Body of pancreas (tissue), 4 donors: ENCODE results near the gene MLLT6. TPM values are rescaled to one million over a fixed set of nuclear protein-coding genes. Genes with fewer than 3 reads are reported as not detected.

Experiments
- ATAC-seq: fragments of 150-250 bp; one replicate; pipeline ENCODE4 v1.9.1; 2016
- DNase-seq, 4 donors: peaks; one replicate each; pipeline ENCODE4 v3.0.0-alpha.2; 2019
- H3K27ac ChIP-seq, 4 donors: fragments of 200-600 bp; sonication (generic); 1 replicate in 3 of 4; 2 replicates in 1 of 4; pipeline versions ENCODE4 v1.5.1 to v1.6.1; 2016 to 2019; ENCODE audit warnings: mild to moderate bottlenecking in 1 of 4, mixed read lengths in 1 of 4, moderate library complexity in 1 of 4
- H3K27me3 ChIP-seq, 2 donors: fragments of 200-600 bp; sonication (generic); one replicate each; pipeline ENCODE4 v1.6.0; 2016; ENCODE audit warnings: mild to moderate bottlenecking in 1 of 2
- H3K36me3 ChIP-seq, 2 donors: fragments of 200-600 bp; sonication (generic); replicated peaks in 1 of 2; 2 replicates each; pipeline ENCODE4 v1.5.1; 2016; ENCODE audit warnings: low read depth in 2 of 2; ENCODE audit not compliant: insufficient read depth in 1 of 2
- H3K4me1 ChIP-seq: fragments of 200-600 bp; sonication (generic); one replicate; pipeline ENCODE4 v1.6.0; 2016
- H3K4me3 ChIP-seq, 2 donors: fragments of 200-600 bp; sonication (generic); 1 replicate in 1 of 2; 2 replicates in 1 of 2; pipeline ENCODE4 v1.5.1; 2016 to 2019
- H3K9me3 ChIP-seq, 3 donors: fragments of 200-600 bp; sonication (generic); 1 replicate in 2 of 3; 2 replicates in 1 of 3; pipeline ENCODE4 v1.5.1; 2016
- POLR2A ChIP-seq, 3 donors: fragments of 450-650 bp; IDR thresholded peaks; one replicate each; pipeline ENCODE4 v1.6.1; 2016; ENCODE audit warnings: antibody characterized with exemption in 3 of 3, mild to moderate bottlenecking in 2 of 3
- WGBS, 2 donors: methylation state at CpG; one replicate each; pipeline ENCODE4 v1.1.5; 2017; 5-methylcytosine and 5-hydroxymethylcytosine counted together
- intact Hi-C: fragments of 100-400 bp; cut with DNase I; formaldehyde crosslinking; loops from one replicate; pipeline ENCODE4 v1.15.1; 2023
- total RNA-seq, 2 donors: library from RNA; depleted of rRNA; stranded (reverse); fragments of >200 nt; gene quantifications; one replicate each; pipeline ENCODE4 v1.1.0, GENCODE V29; 2016
- TF ChIP-seq, protein P1 (sequence below), 7 experiments: fragments of 450-650 bp in 4 of 7; fragments of 200-600 bp in 3 of 7; sonication (generic) in 3 of 7; IDR thresholded peaks; one replicate each; pipeline ENCODE4 v1.5.1; 2016 to 2019; ENCODE audit warnings: antibody characterized with exemption in 7 of 7

The MLLT6 gene
- total RNA-seq, 2 donors from 2014 or later: 90.8 to 121 TPM

DNA sequence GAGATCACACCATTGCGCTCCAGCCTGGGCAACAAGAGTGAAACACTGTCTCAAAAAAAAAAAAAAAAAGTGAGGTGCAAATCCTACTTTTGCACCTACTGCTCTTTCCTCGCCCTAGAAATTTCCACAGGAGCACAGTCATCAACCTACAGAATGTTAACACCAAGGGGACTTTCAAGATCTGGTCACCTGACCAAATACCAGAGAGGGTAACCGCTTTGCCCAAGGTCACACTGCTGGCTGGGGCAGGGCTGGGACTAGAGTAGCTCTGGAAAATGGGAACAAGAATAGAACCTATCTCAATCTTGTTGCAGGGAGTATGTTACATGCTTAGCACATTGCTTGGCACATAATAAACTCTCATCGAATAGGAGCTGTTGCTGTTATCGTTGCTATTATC, 6.3 kb upstream of the MLLT6 start:
- intact Hi-C loops: no loop called here
- no peak for DNase-seq

DNA sequence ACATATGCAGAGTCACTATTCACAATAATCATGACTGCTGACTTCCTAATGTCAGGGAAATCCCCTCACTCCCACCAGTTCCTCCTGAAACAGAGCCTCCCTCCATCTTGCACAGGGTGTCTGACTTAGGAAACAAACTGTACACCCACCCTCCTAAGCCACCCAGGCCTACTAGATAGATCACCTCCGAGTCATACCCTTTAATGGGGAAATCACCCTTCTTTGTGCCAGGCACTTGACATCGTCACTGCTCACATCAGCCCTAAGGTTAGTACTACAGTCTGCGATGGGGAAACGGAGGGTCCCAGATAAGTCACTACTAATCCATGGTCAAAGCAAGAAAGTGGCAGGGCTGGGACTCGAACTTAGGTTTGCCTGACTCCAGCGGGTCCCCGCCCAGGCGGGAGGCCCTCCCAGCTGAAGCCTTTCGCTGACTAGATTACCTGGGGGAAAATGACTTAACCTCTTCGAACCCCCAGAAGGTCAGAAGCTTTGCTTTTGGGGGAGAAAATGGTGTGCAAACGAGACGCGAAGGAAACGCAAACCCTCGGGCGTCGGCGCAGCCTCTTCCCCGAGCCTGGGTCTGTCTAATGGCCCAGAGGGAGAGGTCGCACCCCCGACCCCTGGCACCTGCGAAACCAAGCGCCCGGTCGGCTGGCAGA, 3.4 kb upstream of the MLLT6 start:
- TF ChIP-seq, protein P1, sequence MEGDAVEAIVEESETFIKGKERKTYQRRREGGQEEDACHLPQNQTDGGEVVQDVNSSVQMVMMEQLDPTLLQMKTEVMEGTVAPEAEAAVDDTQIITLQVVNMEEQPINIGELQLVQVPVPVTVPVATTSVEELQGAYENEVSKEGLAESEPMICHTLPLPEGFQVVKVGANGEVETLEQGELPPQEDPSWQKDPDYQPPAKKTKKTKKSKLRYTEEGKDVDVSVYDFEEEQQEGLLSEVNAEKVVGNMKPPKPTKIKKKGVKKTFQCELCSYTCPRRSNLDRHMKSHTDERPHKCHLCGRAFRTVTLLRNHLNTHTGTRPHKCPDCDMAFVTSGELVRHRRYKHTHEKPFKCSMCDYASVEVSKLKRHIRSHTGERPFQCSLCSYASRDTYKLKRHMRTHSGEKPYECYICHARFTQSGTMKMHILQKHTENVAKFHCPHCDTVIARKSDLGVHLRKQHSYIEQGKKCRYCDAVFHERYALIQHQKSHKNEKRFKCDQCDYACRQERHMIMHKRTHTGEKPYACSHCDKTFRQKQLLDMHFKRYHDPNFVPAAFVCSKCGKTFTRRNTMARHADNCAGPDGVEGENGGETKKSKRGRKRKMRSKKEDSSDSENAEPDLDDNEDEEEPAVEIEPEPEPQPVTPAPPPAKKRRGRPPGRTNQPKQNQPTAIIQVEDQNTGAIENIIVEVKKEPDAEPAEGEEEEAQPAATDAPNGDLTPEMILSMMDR (IDR thresholded peaks at IDR 0.05): no peak
- TF ChIP-seq POLR2A (IDR thresholded peaks at IDR 0.05): no peak
- H3K4me1 ChIP-seq: peaks cover 39% of the 10 kb centered on the region
- DNase-seq (peak; percentile 43 to 54 (median 48)), ATAC-seq (peak; percentile 1)
- peak overlapping the region; percentile 18 to 35 for H3K4me3 ChIP-seq
- H3K36me3 ChIP-seq: no peaks in the 10 kb centered on the region
- no peaks in the 10 kb centered on the region for H3K9me3 ChIP-seq
- H3K27ac ChIP-seq: peak overlapping the region; percentile 93 to 99 (median 98)
- no peaks in the 10 kb centered on the region for H3K27me3 ChIP-seq
- 4 to 9% methylated on average over 4 to 22 of the region's 25 CpGs for WGBS, 2 donors
- intact Hi-C loops: no loop called here

More for the DNA sequence above, 6.3 kb upstream of the MLLT6 start:
- no peak overlapping the region for H3K27ac ChIP-seq
- no peaks in the 10 kb centered on the region for H3K9me3 ChIP-seq
- 50 to 63% methylated on average over 5 of the region's 5 CpGs for WGBS, 2 donors
- H3K4me3 ChIP-seq: no peak overlapping the region
- no peaks in the 10 kb centered on the region for H3K27me3 ChIP-seq
- no peaks in the 10 kb centered on the region for H3K36me3 ChIP-seq
- no peak for ATAC-seq
- peaks cover 35% of the 10 kb centered on the region for H3K4me1 ChIP-seq
- TF ChIP-seq, protein P1 (IDR thresholded peaks at IDR 0.05): no peak
- no peak for TF ChIP-seq POLR2A (IDR thresholded peaks at IDR 0.05)

DNA sequence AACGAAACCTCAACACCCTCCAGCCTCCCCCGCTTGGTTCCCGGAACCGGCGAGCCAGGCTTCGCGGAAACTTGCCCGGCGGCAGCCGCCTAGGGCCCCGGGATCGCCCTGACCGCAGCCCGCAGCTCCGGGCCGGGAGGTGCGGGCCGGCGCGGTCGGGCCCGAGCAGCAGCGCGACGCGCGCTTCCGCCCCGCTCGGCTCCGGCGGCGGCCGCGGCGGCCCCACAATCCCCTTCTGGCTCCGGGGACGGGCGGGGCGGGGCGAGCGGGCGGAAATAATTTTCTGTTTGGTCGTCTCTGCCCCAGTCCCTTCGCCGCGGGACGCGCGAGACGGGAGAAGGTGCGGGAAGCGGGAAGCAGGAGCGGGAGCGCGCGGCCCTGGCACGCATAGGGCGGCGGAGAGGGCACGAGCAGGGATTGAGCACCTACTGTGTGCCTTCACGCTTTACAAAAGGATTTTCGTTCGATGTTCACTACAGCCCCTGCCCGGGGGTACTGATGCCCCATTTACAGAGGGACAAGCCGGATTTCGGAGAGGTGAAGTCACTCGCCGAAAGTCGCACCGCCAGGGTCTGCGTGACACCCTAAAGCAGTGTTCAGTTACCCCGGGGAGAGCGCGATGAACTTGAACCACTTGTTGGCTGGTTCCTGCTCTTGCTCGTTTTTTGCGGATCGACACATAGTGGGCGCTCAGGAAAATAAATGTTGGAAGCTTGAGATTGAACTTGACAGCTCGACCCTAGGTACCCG, 2.7 kb upstream of the MLLT6 start:
- TF ChIP-seq, protein P1 (IDR thresholded peaks at IDR 0.05): no peak
- peak; percentile 70 to 92 (median 88) for TF ChIP-seq POLR2A (IDR thresholded peaks at IDR 0.05)
- 0 to 1% methylated on average over 25 to 65 of the region's 81 CpGs for WGBS, 2 donors
- no peaks in the 10 kb centered on the region for H3K9me3 ChIP-seq
- H3K36me3 ChIP-seq: no peaks in the 10 kb centered on the region
- DNase-seq: peak; percentile 86 to 90 (median 90)
- intact Hi-C loops: no loop called here
- H3K4me1 ChIP-seq: peaks cover 46% of the 10 kb centered on the region
- peak overlapping the region; percentile 35 to 59 for H3K4me3 ChIP-seq
- H3K27ac ChIP-seq: peak overlapping the region; percentile 93 to 99 (median 98)
- H3K27me3 ChIP-seq: no peaks in the 10 kb centered on the region
- ATAC-seq: peak; percentile 66

DNA sequence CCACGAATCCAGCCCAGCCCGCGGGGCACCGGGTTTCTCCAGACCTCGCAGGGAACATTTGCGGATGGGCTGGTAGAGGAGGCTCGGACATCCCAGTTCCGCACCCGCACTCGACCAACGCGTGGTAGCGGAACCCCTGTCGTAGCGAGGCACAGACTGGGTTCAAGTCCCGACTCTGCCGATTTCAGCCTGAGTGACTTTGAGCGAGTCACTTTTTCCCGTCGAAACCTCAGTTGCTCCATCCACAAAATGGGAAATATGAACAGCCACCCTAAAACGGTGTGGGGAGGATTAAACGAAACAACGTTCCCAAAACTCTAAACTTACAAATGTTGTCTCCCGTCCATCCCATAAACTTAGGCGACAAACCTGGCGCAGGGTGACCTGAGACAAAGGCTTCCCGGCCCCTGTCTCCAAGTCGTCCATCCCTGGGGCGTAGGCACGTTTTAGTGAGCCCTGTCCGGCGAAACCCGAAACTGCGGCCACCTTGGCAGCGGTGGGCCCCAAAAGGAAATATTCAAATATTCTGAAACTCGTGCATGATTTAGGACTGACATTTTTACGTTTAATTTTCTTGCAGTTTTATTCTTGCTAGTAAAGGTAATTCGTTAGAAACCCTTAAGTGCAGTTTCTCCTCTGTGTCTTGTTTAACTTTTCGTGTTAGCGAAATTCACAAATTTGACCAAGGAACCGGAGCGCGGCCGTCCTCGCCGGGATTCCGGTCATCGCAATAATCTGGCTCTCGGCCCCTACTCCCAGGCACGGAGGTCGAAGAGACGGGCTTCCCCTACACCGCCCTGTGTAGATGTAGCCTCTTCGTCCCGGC, 1.9 kb upstream of the MLLT6 start:
- H3K27me3 ChIP-seq: no peaks in the 10 kb centered on the region
- intact Hi-C loops: no loop called here
- H3K4me1 ChIP-seq: peaks cover 50% of the 10 kb centered on the region
- 1 to 2% methylated on average over 46 to 55 of the region's 55 CpGs for whole genome bisulfite sequencing, 2 donors
- H3K9me3 ChIP-seq: no peaks in the 10 kb centered on the region
- H3K36me3 ChIP-seq: peaks cover 0 to 1% of the 10 kb centered on the region in 2 donors
- DNase-seq (peak in 3 of 4 donors; percentile 30 to 41 (median 39)), ATAC-seq (no peak)
- peak overlapping the region; percentile 93 to 99 (median 98) for H3K27ac ChIP-seq
- H3K4me3 ChIP-seq: peak overlapping the region; percentile 8 to 59
- no peak for TF ChIP-seq POLR2A (IDR thresholded peaks at IDR 0.05)
- TF ChIP-seq, protein P1 (IDR thresholded peaks at IDR 0.05): no peak
